Measurements from ENCODE around the gene NPFFR1. TPM values are rescaled to one million over a fixed set of nuclear protein-coding genes. Genes with fewer than 3 reads are reported as not detected.

The NPFFR1 gene
- total and polyA plus RNA-seq, 7 donors, result under 0.01 to 0.01 TPM; not detected in 5

GRCh38 chr10:70324339-70324861 lies 40.6 kb upstream of the NPFFR1 start:
- TF ChIP-seq CTCF (IDR thresholded peaks at IDR 0.05), result no peak
- WGBS, 3 donors, result 29 to 41% (median 33%) methylated on average over 7 to 11 of the region's 11 CpGs
- no peaks in the 10 kb centered on the region for H3K9me3 ChIP-seq
- intact Hi-C loops (cut with DNase I), result no loop called here
- H3K4me3 ChIP-seq, result peak overlapping the region; percentile 1
- H3K27ac ChIP-seq, result peak overlapping the region; percentile 80
- H3K4me1 ChIP-seq, result peaks cover 32% of the 10 kb centered on the region
- ATAC-seq, result peak; percentile 63 to 78 (median 68)
- H3K36me3 ChIP-seq (ENCODE audit: insufficient read depth in 1 of 2, low read depth in 1 of 2), result peaks cover 0 to 10% of the 10 kb centered on the region in 2 donors
- H3K27me3 ChIP-seq (ENCODE audit: insufficient read depth in 3 of 3, low read length in 2 of 3), result no peaks in the 10 kb centered on the region
- DNase-seq, result peak in 1 of 2 donors; percentile 71

- DNase-seq (no peak), ATAC-seq (peak; percentile 22 to 57 (median 50))
- 64 to 67% (median 65%) methylated on average over 17 to 18 of the region's 18 CpGs for WGBS, 3 donors
- Histone ChIP-seq H3K36me3 (ENCODE audit: insufficient read depth in 1 of 2, low read depth in 1 of 2) (peaks cover 0 to 10% of the 10 kb centered on the region in 2 donors), H3K9me3 (no peaks in the 10 kb centered on the region), H3K4me3 (peak overlapping the region; percentile 1), H3K4me1 (peaks cover 26% of the 10 kb centered on the region), H3K27ac (peak overlapping the region; percentile 80), H3K27me3 (ENCODE audit: insufficient read depth in 3 of 3, low read length in 2 of 3) (no peaks in the 10 kb centered on the region)
- intact Hi-C loops (cut with DNase I), result no loop called here
- no peak for TF ChIP-seq CTCF (IDR thresholded peaks at IDR 0.05)
These were observed 40.0 kb upstream of the NPFFR1 start for GRCh38 chr10:70323697-70324338.

- DNase-seq (no peak), ATAC-seq (no peak)
- Histone ChIP-seq H3K4me3 (no peak overlapping the region), H3K4me1 (peaks cover 21% of the 10 kb centered on the region), H3K27me3 (ENCODE audit: insufficient read depth in 3 of 3, low read length in 2 of 3) (no peaks in the 10 kb centered on the region), H3K27ac (peak overlapping the region; percentile 80), H3K9me3 (no peaks in the 10 kb centered on the region), H3K36me3 (ENCODE audit: insufficient read depth in 1 of 2, low read depth in 1 of 2) (peaks cover 0 to 10% of the 10 kb centered on the region in 2 donors)
- TF ChIP-seq CTCF (IDR thresholded peaks at IDR 0.05), result no peak
- WGBS, 3 donors, result 86 to 90% (median 88%) methylated on average over 9 of the region's 9 CpGs
- intact Hi-C loops (cut with DNase I), result no loop called here
These were observed 39.4 kb upstream of the NPFFR1 start for GRCh38 chr10:70323138-70323696.

- ATAC-seq (no peak), DNase-seq (no peak)
- H3K27ac ChIP-seq, result no peak overlapping the region
- intact Hi-C loops (cut with DNase I), result no loop called here
- no peaks in the 10 kb centered on the region for H3K9me3 ChIP-seq
- TF ChIP-seq CTCF (IDR thresholded peaks at IDR 0.05), result no peak
- H3K4me1 ChIP-seq, result peaks cover 21% of the 10 kb centered on the region
- no peak overlapping the region for H3K4me3 ChIP-seq
- WGBS, 3 donors, result 73 to 89% (median 82%) methylated on average over 19 of the region's 19 CpGs
- peaks cover 0 to 10% of the 10 kb centered on the region in 2 donors for H3K36me3 ChIP-seq (ENCODE audit: insufficient read depth in 1 of 2, low read depth in 1 of 2)
- no peaks in the 10 kb centered on the region for H3K27me3 ChIP-seq (ENCODE audit: insufficient read depth in 3 of 3, low read length in 2 of 3)
These were observed 38.4 kb upstream of the NPFFR1 start for GRCh38 chr10:70321897-70322890.

All from psoas muscle (tissue), 8 donors.